Tibial nerve (tissue), 4 donors: Measurements from ENCODE around the gene CCDC18. TPM values are rescaled to one million over a fixed set of nuclear protein-coding genes. Genes with fewer than 3 reads are reported as not detected.
"Not testable (repeated sequence)": the region's sequence is repeated elsewhere in the genome, so short reads cannot be mapped to it uniquely, and the experiment has no call there.

ENCODE experiments used
- DNase-seq, 2 donors: peaks; one replicate each; pipeline ENCODE4 v3.0.0-alpha.2; 2019; ENCODE audit warnings: low spot score in 2 of 2
- H3K27ac ChIP-seq, 4 donors: fragments of 200-600 bp; sonication (generic) in 3 of 4; one replicate each; pipeline ENCODE4 v1.5.1; 2017 to 2019; ENCODE audit warnings: mild to moderate bottlenecking in 1 of 4
- H3K27me3 ChIP-seq, 2 donors: fragments of 200-600 bp; sonication (generic) in 1 of 2; one replicate each; pipeline versions ENCODE4 v1.5.1 to v1.6.0; 2017 to 2019
- H3K36me3 ChIP-seq, 3 donors: fragments of 200-600 bp; sonication (generic); one replicate each; pipeline ENCODE4 v1.5.1; 2018 to 2019
- H3K4me1 ChIP-seq, 4 donors: fragments of 200-600 bp; sonication (generic) in 3 of 4; one replicate each; pipeline ENCODE4 v1.5.1; 2017 to 2019
- H3K4me3 ChIP-seq, 4 donors: fragments of 200-600 bp; sonication (generic) in 3 of 4; one replicate each; pipeline ENCODE4 v1.5.1; 2017 to 2019; ENCODE audit warnings: mild to moderate bottlenecking in 1 of 4, moderate library complexity in 1 of 4
- H3K9me3 ChIP-seq, 4 donors: fragments of 200-600 bp; sonication (generic) in 3 of 4; one replicate each; pipeline ENCODE4 v1.5.1; 2017 to 2019
- EP300 ChIP-seq, 2 donors: sonication (generic); formaldehyde crosslinking; IDR thresholded peaks; one replicate each; pipeline ENCODE4 v1.6.1; 2017; ENCODE audit warnings: antibody characterized with exemption in 2 of 2, mild to moderate bottlenecking in 1 of 2
- POLR2A ChIP-seq, 2 donors: fragments of 450-650 bp; IDR thresholded peaks; one replicate each; pipeline ENCODE4 v1.6.1; 2017; ENCODE audit warnings: antibody characterized with exemption in 2 of 2, mild to moderate bottlenecking in 2 of 2, moderate library complexity in 2 of 2
- whole genome bisulfite sequencing, 2 donors: methylation state at CpG; one replicate each; pipeline ENCODE4 v1.1.5; 2018; 5-methylcytosine and 5-hydroxymethylcytosine counted together
- total RNA-seq, 4 donors: library from RNA; depleted of rRNA; stranded (reverse); fragments of >200 nt; gene quantifications; one replicate each; pipeline ENCODE4 v1.1.0, GENCODE V29; 2016
- TF ChIP-seq, protein P1 (sequence below), 5 experiments: fragments of 200-600 bp in 3 of 5; fragments of 450-650 bp in 2 of 5; sonication (generic) in 3 of 5; IDR thresholded peaks; one replicate each; pipeline ENCODE4 v1.5.1; 2016 to 2019; ENCODE audit warnings: antibody characterized with exemption in 5 of 5, mild to moderate bottlenecking in 3 of 5, moderate library complexity in 2 of 5

The CCDC18 gene
- total RNA-seq, 4 donors from 2014 or later = 2.2 to 16.0 (median 8.7) TPM

DNA sequence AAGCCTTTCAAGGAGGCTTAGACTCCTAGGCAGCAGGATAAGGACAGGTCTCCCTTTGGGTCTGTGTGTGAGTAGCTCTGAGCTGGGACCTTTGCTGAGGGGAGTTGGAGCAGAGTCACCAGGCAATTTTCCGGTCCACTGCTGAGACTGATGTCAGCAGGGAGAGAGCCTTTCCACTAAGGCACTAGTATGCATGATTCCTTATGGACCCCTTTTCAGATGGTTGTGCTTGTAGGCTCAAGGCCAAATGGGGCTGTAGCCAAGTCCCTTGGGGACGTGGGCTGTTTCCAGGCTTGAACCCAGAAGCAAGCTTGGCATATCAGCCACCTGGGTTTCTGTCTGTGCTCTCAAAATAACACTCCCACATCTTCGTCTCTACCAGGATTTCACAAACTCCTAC lies 73.0 kb downstream of the CCDC18 start:
- H3K27me3 ChIP-seq = no peaks in the 10 kb centered on the region
- peaks cover 0 to 15% (median 0%) of the 10 kb centered on the region in 3 donors for H3K36me3 ChIP-seq
- H3K9me3 ChIP-seq = peaks cover 0 to 13% (median 0%) of the 10 kb centered on the region in 4 donors
- 53 to 76% methylated on average over 3 of the region's 3 CpGs for WGBS, 2 donors
- no peak overlapping the region for H3K27ac ChIP-seq
- H3K4me3 ChIP-seq = no peak overlapping the region
- H3K4me1 ChIP-seq = peaks cover 0 to 3% (median 0%) of the 10 kb centered on the region in 4 donors
- TF ChIP-seq, protein P1, sequence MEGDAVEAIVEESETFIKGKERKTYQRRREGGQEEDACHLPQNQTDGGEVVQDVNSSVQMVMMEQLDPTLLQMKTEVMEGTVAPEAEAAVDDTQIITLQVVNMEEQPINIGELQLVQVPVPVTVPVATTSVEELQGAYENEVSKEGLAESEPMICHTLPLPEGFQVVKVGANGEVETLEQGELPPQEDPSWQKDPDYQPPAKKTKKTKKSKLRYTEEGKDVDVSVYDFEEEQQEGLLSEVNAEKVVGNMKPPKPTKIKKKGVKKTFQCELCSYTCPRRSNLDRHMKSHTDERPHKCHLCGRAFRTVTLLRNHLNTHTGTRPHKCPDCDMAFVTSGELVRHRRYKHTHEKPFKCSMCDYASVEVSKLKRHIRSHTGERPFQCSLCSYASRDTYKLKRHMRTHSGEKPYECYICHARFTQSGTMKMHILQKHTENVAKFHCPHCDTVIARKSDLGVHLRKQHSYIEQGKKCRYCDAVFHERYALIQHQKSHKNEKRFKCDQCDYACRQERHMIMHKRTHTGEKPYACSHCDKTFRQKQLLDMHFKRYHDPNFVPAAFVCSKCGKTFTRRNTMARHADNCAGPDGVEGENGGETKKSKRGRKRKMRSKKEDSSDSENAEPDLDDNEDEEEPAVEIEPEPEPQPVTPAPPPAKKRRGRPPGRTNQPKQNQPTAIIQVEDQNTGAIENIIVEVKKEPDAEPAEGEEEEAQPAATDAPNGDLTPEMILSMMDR (IDR thresholded peaks at IDR 0.05) = no peak
- TF ChIP-seq EP300 (IDR thresholded peaks at IDR 0.05) (no peak), POLR2A (IDR thresholded peaks at IDR 0.05) (no peak)
- no peak for DNase-seq

DNA sequence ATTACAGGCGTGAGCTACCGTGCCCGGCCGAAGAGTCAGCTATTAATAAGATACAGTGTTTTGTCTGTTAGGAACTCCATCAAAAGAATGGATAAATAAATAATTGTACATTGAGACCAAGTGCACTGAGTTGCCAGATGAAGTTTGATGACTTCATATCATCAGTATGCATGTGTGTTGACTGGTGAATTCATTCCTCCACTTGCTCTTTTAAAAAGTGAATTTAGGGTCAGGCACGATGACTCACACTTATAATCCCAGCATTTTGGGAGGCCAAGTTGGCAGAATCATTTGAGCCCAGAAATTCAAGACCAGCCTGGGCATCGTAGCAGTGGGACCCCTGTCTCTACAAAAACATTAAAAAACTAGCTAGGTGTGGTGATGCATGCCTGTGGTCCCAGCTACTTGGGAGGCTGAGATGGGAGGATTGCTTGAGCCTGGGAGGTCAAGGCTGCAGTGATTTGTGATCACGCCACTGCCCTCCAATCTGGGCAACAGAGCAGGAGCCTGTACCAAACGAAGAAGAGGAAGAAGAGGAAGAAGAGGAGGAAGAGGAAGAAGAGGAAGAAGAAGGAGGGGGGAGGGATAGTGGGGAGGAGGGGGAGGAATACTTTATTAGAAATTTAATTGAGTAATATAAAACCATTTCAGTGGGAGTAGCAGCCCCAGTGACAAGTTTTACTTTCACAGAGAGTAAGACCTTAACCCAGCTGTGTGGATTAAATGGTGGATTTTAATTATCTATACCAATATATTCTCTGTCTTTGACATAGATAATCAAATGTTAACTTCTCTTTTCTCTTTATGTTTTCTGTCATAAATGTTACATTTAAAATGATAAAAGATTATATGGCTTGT lies 74.9 kb downstream of the CCDC18 start:
- no peak for TF ChIP-seq POLR2A (IDR thresholded peaks at IDR 0.05)
- TF ChIP-seq EP300 (IDR thresholded peaks at IDR 0.05) = no peak
- TF ChIP-seq, protein P1 (IDR thresholded peaks at IDR 0.05) = no peak
- Histone ChIP-seq H3K27me3 (no peaks in the 10 kb centered on the region), H3K27ac (peak overlapping the region in 1 of 4 donors; percentile 25), H3K4me3 (no peak overlapping the region), H3K9me3 (peaks cover 0 to 13% (median 0%) of the 10 kb centered on the region in 4 donors), H3K4me1 (peaks cover 0 to 3% (median 0%) of the 10 kb centered on the region in 4 donors), H3K36me3 (peaks cover 0 to 15% (median 0%) of the 10 kb centered on the region in 3 donors)
- 51 to 71% methylated on average over 8 of the region's 8 CpGs for WGBS, 2 donors
- no peak for DNase-seq

DNA sequence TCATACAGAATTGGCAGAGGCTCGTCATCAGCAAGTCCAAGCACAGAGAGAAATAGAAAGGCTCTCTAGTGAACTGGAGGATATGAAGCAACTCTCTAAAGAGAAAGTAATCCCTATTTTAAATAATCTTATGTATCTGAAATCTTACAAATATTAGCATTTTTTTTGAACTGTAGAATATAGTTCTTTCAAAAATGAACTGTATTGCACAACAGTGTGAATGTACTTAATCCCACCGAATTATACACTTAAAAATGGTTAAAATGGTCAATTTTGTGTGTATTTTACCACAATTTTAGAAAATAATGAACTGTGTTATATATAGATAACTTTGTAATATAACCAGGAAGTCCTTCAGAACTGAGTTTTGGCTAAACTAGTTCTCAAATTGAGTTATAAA lies 75.9 kb downstream of the CCDC18 start:
- TF ChIP-seq, protein P1 (IDR thresholded peaks at IDR 0.05) = no peak
- TF ChIP-seq EP300 (IDR thresholded peaks at IDR 0.05) (no peak), POLR2A (IDR thresholded peaks at IDR 0.05) (no peak)

DNA sequence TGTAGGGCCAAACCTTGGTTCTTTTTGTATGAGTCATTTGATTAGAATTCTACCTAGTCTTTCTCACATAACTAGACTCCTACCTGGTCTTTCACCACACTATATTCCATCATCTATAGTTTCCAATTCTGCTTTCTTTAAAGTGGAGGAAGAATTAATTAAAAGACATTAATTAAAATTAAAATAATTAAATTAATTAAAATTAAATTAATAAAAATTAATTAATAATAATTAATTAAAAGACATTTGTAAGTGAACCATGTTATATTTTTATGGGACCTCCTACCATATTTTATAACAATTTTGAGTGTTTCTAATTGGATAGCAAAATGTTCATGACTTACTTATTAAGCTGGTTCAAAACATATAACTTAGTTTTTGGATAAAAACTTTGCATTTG lies 77.4 kb downstream of the CCDC18 start:
- Histone ChIP-seq H3K36me3 (peaks cover 0 to 18% (median 5%) of the 10 kb centered on the region in 3 donors), H3K27ac (no peak overlapping the region), H3K4me1 (peaks cover 0 to 3% (median 0%) of the 10 kb centered on the region in 4 donors), H3K4me3 (no peak overlapping the region), H3K27me3 (no peaks in the 10 kb centered on the region), H3K9me3 (peaks cover 0 to 10% (median under 1%) of the 10 kb centered on the region in 4 donors)
- TF ChIP-seq, protein P1 (IDR thresholded peaks at IDR 0.05) = no peak
- TF ChIP-seq EP300 (IDR thresholded peaks at IDR 0.05) (no peak), POLR2A (IDR thresholded peaks at IDR 0.05) (no peak)
- no peak for DNase-seq

More for the DNA sequence above, 75.9 kb downstream of the CCDC18 start:
- H3K9me3 ChIP-seq = peaks cover 0 to 13% (median 0%) of the 10 kb centered on the region in 4 donors
- no peak for DNase-seq
- H3K4me3 ChIP-seq = no peak overlapping the region
- WGBS, 2 donors = 82 to 87% methylated on average over 2 of the region's 2 CpGs
- H3K27me3 ChIP-seq = no peaks in the 10 kb centered on the region
- peaks cover 0 to 3% (median 0%) of the 10 kb centered on the region in 4 donors for H3K4me1 ChIP-seq
- H3K36me3 ChIP-seq = peaks cover 0 to 15% (median 0%) of the 10 kb centered on the region in 3 donors
- no peak overlapping the region for H3K27ac ChIP-seq

DNA sequence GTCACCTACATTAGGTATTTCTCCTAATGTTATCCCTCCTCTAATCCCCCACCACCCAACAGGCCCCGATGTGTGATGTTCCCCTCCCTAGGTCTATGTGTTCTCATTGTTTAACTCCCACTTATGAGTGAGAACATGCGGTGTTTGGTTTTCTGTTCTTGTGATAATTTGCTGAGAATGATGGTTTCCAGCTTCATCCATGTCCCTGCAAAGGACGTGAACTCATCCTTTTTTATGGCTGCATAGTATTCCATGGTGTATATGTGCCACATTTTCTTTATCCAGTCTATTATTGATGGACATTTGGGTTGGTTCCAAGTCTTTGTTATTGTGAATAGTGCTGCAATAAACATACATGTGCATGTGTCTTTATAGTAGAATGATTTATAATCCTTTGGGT lies 80.2 kb downstream of the CCDC18 start:
- H3K9me3 ChIP-seq, DNase-seq, H3K27ac ChIP-seq, H3K27me3 ChIP-seq, H3K4me1 ChIP-seq, H3K4me3 ChIP-seq: not testable (repeated sequence)
- H3K36me3 ChIP-seq = peaks cover 0 to 31% (median 5%) of the 10 kb centered on the region in 3 donors
- 96% methylated on average over 3 of the region's 3 CpGs for WGBS, 2 donors
